WERI-Rb-1 (cell line): ENCODE results near the gene C19orf38.
A peak's percentile ranks its signal among the peaks of the same experiment; 100 is the strongest.
"Not testable (repeated sequence)": the region's sequence is repeated elsewhere in the genome, so short reads cannot be mapped to it uniquely, and the experiment has no call there.

Experiments used
- DNase-seq: peaks from one replicate; pipeline ENCODE4 v3.0.0-alpha.2; 2020
- H3K27ac ChIP-seq: fragments of 250-450 bp; sonication (Bioruptor Pico); 2 replicates; pipeline ENCODE4 v1.5.1; 2020; ENCODE audit warnings: mild to moderate bottlenecking, moderate library complexity
- H3K27me3 ChIP-seq: fragments of 250-450 bp; sonication (Bioruptor Pico); 2 replicates; pipeline ENCODE4 v1.5.1; 2021; ENCODE audit warnings: mild to moderate bottlenecking, low read depth, moderate library complexity; ENCODE audit not compliant: insufficient read depth, severe bottlenecking
- H3K36me3 ChIP-seq: fragments of 250-450 bp; sonication (Bioruptor Pico); 2 replicates; pipeline ENCODE4 v1.5.1; 2020; ENCODE audit warnings: mild to moderate bottlenecking, moderate library complexity
- H3K4me3 ChIP-seq: 2 replicates; pipeline ENCODE4 v1.5.1; 2011; ENCODE audit warnings: low read depth, mild to moderate bottlenecking, control low read depth, low read length
- H3K9me3 ChIP-seq: fragments of 250-450 bp; sonication (Bioruptor Pico); 2 replicates; pipeline ENCODE4 v1.5.1; 2021; ENCODE audit warnings: mild to moderate bottlenecking, moderate library complexity; ENCODE audit not compliant: severe bottlenecking
- CTCF ChIP-seq: IDR thresholded peaks from 2 replicates; pipeline ENCODE4 v1.5.1; 2011; ENCODE audit warnings: low read depth, mild to moderate bottlenecking, control low read depth, inconsistent platforms, low read length

Gene C19orf38

GRCh38 chr19:10872546-10873107, 24.4 kb downstream of the C19orf38 start:
- Histone ChIP-seq H3K27me3 (no peaks in the 10 kb centered on the region), H3K9me3 (no peaks in the 10 kb centered on the region), H3K4me3 (peak overlapping the region; percentile 79), H3K36me3 (peaks cover 30% of the 10 kb centered on the region), H3K27ac (peak overlapping the region; percentile 87)
- TF ChIP-seq CTCF, result no peak
- DNase-seq, result no peak

- DNase-seq, result no peak
- TF ChIP-seq CTCF, result no peak
- Histone ChIP-seq H3K36me3 (peaks cover 33% of the 10 kb centered on the region), H3K27ac (no peak overlapping the region), H3K27me3 (no peaks in the 10 kb centered on the region), H3K4me3 (no peak overlapping the region), H3K9me3 (no peaks in the 10 kb centered on the region)
Measured at GRCh38 chr19:10874024-10874423, 25.8 kb downstream of the C19orf38 start.

- no peak overlapping the region for H3K4me3 ChIP-seq
- H3K9me3 ChIP-seq, result no peaks in the 10 kb centered on the region
- H3K27ac ChIP-seq, result no peak overlapping the region
- no peak for TF ChIP-seq CTCF
- H3K27me3 ChIP-seq, result no peaks in the 10 kb centered on the region
- H3K36me3 ChIP-seq, result peaks cover 46% of the 10 kb centered on the region
- DNase-seq, result no peak
Measured at GRCh38 chr19:10876459-10877240, 28.4 kb downstream of the C19orf38 start.

GRCh38 chr19:10877608-10878007, 29.4 kb downstream of the C19orf38 start:
- H3K27me3 ChIP-seq, H3K27ac ChIP-seq, DNase-seq, H3K9me3 ChIP-seq, H3K4me3 ChIP-seq: not testable (repeated sequence)
- H3K36me3 ChIP-seq, result peaks cover 46% of the 10 kb centered on the region

GRCh38 chr19:10878253-10878652, 30.0 kb downstream of the C19orf38 start:
- peaks cover 44% of the 10 kb centered on the region for H3K36me3 ChIP-seq
- H3K4me3 ChIP-seq, result no peak overlapping the region
- TF ChIP-seq CTCF, result no peak
- H3K27ac ChIP-seq, result no peak overlapping the region; the same call in 1 of the 2 replicates
- no peaks in the 10 kb centered on the region for H3K9me3 ChIP-seq
- no peaks in the 10 kb centered on the region for H3K27me3 ChIP-seq
- DNase-seq, result no peak

GRCh38 chr19:10881403-10882107, 33.3 kb downstream of the C19orf38 start:
- Histone ChIP-seq H3K27ac (peak overlapping the region; percentile 88), H3K9me3 (no peaks in the 10 kb centered on the region), H3K36me3 (peaks cover 35% of the 10 kb centered on the region), H3K27me3 (no peaks in the 10 kb centered on the region), H3K4me3 (no peak overlapping the region)
- no peak for TF ChIP-seq CTCF
- DNase-seq, result peak; percentile 88
